ENCODE measurements around the gene TPGS1. TPM values are rescaled to one million over a fixed set of nuclear protein-coding genes. Genes with fewer than 3 reads are reported as not detected.

TPGS1 gene
- total and polyA plus RNA-seq, 2 donors (not counting 1 experiment from before 2014, with no cell fraction given), result 8.1 to 33.8 TPM

GRCh38 chr19:542173-542866, 35.0 kb downstream of the TPGS1 start:
- peaks cover 0 to 12% of the 10 kb centered on the region in 2 experiments for H3K36me3 ChIP-seq (replicated peaks in 1 of 2; ENCODE audit: control extremely low read depth in 1 of 2, control insufficient read depth in 1 of 2, extremely low read depth in 1 of 2, insufficient read depth in 2 of 2, low read length in 1 of 2)
- POLR2A ChIA-PET, result interaction anchor here (0.5 kb wide), 1 partner anchor 136 kb away, joined by 6 read pairs; no protein-coding TSS in a partner anchor
- no peak overlapping the region for H2AFZ ChIP-seq (ENCODE audit: insufficient read depth, low read depth, low read length, poor library complexity, severe bottlenecking)
- ATAC-seq (ENCODE audit: low read depth) (no peak), DNase-seq (peak; percentile 10)
- peaks cover 19% of the 10 kb centered on the region for H4K20me1 ChIP-seq (ENCODE audit: control insufficient read depth, insufficient read depth, low read length, poor library complexity, severe bottlenecking)
- no peak overlapping the region for H3K27ac ChIP-seq (ENCODE audit: low read length in 2 of 2)
- H3K4me2 ChIP-seq (replicated peaks; ENCODE audit: low read depth, low read length, poor library complexity, severe bottlenecking), result no peak overlapping the region
- no peaks in the 10 kb centered on the region for H3K27me3 Mint-ChIP-seq
- 91% methylated on average over 34 of the region's 34 CpGs for WGBS (ENCODE audit: insufficient coverage)
- no peaks in the 10 kb centered on the region for H3K27me3 ChIP-seq (replicated peaks in 1 of 4; ENCODE audit: control extremely low read depth in 1 of 4, control insufficient read depth in 3 of 4, insufficient read depth in 4 of 4, low read length in 3 of 4)
- TF ChIP-seq EZH2 (IDR thresholded peaks at IDR 0.05; ENCODE audit: borderline replicate concordance, insufficient read depth, low read depth, low read length, poor library complexity, severe bottlenecking), result no peak
- no peak for TF ChIP-seq CTCF (IDR thresholded peaks at IDR 0.05)
- H3K4me1 ChIP-seq (ENCODE audit: control insufficient read depth in 2 of 2, insufficient read depth in 2 of 2, low read length in 2 of 2), result no peaks in the 10 kb centered on the region
- intact Hi-C loops (cut with micrococcal nuclease), result no loop called here
- no peak overlapping the region for H3K27ac Mint-ChIP-seq
- H3K9me3 Mint-ChIP-seq (ENCODE audit: insufficient read depth), result no peaks in the 10 kb centered on the region
- CTCF ChIA-PET, result no interaction called here
- H3K9me3 ChIP-seq (ENCODE audit: control extremely low read depth in 1 of 3, control insufficient read depth in 2 of 3, insufficient read depth in 1 of 3, low read length in 2 of 3), result no peaks in the 10 kb centered on the region
- H3K4me3 Mint-ChIP-seq, result no peak overlapping the region
- no peaks in the 10 kb centered on the region for H3K79me2 ChIP-seq (ENCODE audit: control insufficient read depth, insufficient read depth, low read length)
- no peak overlapping the region for H3K9ac ChIP-seq (ENCODE audit: low read length)
- no peaks in the 10 kb centered on the region for H3K4me1 Mint-ChIP-seq
- no peak overlapping the region for H3K4me3 ChIP-seq (ENCODE audit: control extremely low read depth in 1 of 5, extremely low read depth in 1 of 5, insufficient read depth in 1 of 5, low read depth in 2 of 5, low read length in 4 of 5)

GRCh38 chr19:543910-544608, 36.8 kb downstream of the TPGS1 start, which contains the start of gene GZMM:
TSS of gene GZMM (plus strand) at chr19:544053. CDS start at chr19:544072, 19 bp downstream.
- H3K79me2 ChIP-seq (ENCODE audit: control insufficient read depth, insufficient read depth, low read length), result no peaks in the 10 kb centered on the region
- ChIA-PET POLR2A (no interaction called here), CTCF (no interaction called here)
- H3K27me3 Mint-ChIP-seq, result no peaks in the 10 kb centered on the region
- H3K4me3 ChIP-seq (ENCODE audit: control extremely low read depth in 1 of 5, extremely low read depth in 1 of 5, insufficient read depth in 1 of 5, low read depth in 2 of 5, low read length in 4 of 5), result no peak within 1 kb of the TSS
- H3K4me2 ChIP-seq (replicated peaks; ENCODE audit: low read depth, low read length, poor library complexity, severe bottlenecking), result peak within 1 kb of the TSS; percentile 11
- H3K9me3 Mint-ChIP-seq (ENCODE audit: insufficient read depth), result no peaks in the 10 kb centered on the region
- H3K4me3 Mint-ChIP-seq, result no peak within 1 kb of the TSS
- H3K27ac ChIP-seq (ENCODE audit: low read length in 2 of 2), result no peak within 1 kb of the TSS
- WGBS (ENCODE audit: insufficient coverage), result 78% methylated on average over 25 of the region's 31 CpGs
- H2AFZ ChIP-seq (ENCODE audit: insufficient read depth, low read depth, low read length, poor library complexity, severe bottlenecking), result no peak within 1 kb of the TSS
- peaks cover 0 to 8% (median 0%) of the 10 kb centered on the region in 3 donors for H3K9me3 ChIP-seq (ENCODE audit: control extremely low read depth in 1 of 3, control insufficient read depth in 2 of 3, insufficient read depth in 1 of 3, low read length in 2 of 3)
- H3K4me1 Mint-ChIP-seq, result no peaks in the 10 kb centered on the region
- H3K36me3 ChIP-seq (replicated peaks in 1 of 2; ENCODE audit: control extremely low read depth in 1 of 2, control insufficient read depth in 1 of 2, extremely low read depth in 1 of 2, insufficient read depth in 2 of 2, low read length in 1 of 2), result peaks cover 0 to 2% of the 10 kb centered on the region in 2 experiments
- no peak for TF ChIP-seq EZH2 (IDR thresholded peaks at IDR 0.05; ENCODE audit: borderline replicate concordance, insufficient read depth, low read depth, low read length, poor library complexity, severe bottlenecking)
- no peak for TF ChIP-seq CTCF (IDR thresholded peaks at IDR 0.05)
- peaks cover 0 to 8% (median 0%) of the 10 kb centered on the region in 4 experiments for H3K27me3 ChIP-seq (replicated peaks in 1 of 4; ENCODE audit: control extremely low read depth in 1 of 4, control insufficient read depth in 3 of 4, insufficient read depth in 4 of 4, low read length in 3 of 4)
- H3K9ac ChIP-seq (ENCODE audit: low read length), result no peak within 1 kb of the TSS
- no peak within 1 kb of the TSS for H3K27ac Mint-ChIP-seq
- ATAC-seq (ENCODE audit: low read depth) (peak; percentile 33), DNase-seq (no peak)
- intact Hi-C loops (cut with micrococcal nuclease), result no loop called here
- H4K20me1 ChIP-seq (ENCODE audit: control insufficient read depth, insufficient read depth, low read length, poor library complexity, severe bottlenecking), result peaks cover 14% of the 10 kb centered on the region
- no peaks in the 10 kb centered on the region for H3K4me1 ChIP-seq (ENCODE audit: control insufficient read depth in 2 of 2, insufficient read depth in 2 of 2, low read length in 2 of 2)
